Lung microvascular endothelial cell (primary cell): ENCODE data around the gene PKNOX1. TPM values are rescaled to one million over a fixed set of nuclear protein-coding genes. Genes with fewer than 3 reads are reported as not detected.
"Not testable (repeated sequence)": the region's sequence is repeated elsewhere in the genome, so short reads cannot be mapped to it uniquely, and the experiment has no call there.

Source experiments
- DNase-seq, 2 donors: peaks; one replicate each; pipeline versions ENCODE4 v3.0.0 to v3.0.0-alpha.2; 2010; ENCODE audit warnings: low read depth in 2 of 2
- total RNA-seq: library from RNA; depleted of rRNA; stranded (reverse); fragments of >200 nt; gene quantifications from 2 replicates; pipeline ENCODE4 v1.2.1, GENCODE V29; 2014

PKNOX1 gene
- total RNA-seq, 1 donor from 2014 or later, result 8.9 TPM

DNA sequence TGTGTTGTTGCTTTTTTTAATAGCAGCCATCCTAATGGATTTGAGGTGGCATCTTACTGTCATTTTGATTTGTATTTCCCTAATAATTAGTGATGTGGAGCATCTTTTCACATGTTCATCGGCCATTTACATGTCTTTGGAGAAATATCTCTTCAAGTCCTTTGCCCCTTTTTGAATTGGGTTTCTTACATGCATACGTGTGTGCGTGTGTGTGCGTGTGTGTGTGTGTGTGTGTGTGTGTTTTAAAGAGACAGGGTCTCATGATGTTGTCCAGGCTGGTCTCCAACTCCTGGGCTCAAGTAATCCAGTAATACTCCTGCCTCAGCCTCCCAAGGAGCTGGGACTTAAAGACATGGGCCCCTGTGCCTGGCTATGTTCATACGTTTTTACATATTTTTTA, 9.5 kb downstream of the PKNOX1 start:
- no peak for DNase-seq

DNA sequence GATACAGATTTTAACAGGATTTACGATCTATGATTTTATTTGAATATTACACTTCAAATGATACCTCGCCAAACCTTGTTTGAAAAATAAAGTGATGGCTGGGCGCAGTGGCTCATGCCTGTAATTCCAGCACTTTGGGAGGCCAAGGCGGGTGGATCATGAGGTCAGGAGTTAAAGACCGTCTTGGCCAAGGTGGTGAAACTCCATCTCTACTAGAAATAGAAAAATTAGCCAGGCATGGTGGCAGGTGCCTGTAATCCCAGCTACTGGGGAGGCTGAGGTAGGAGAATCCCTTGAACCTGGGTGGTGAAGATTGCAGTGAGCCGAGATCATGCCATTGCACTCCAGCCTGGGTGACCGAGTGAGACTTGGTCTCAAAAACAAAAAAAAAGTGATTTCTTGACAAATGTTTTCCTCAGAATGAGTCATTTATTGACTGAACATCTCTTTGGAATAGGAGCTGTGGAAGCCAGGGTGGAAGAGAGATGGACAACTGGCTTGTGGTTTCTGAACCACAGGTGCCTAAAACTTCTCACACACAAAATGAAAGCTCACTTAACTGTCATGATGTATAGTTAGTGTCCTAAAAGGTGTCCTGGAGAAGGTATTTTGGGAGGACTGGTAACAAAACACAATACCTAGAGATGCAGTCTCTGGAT, 11.9 kb downstream of the PKNOX1 start:
- DNase-seq, result peak in 1 of 2 donors; percentile 19

DNA sequence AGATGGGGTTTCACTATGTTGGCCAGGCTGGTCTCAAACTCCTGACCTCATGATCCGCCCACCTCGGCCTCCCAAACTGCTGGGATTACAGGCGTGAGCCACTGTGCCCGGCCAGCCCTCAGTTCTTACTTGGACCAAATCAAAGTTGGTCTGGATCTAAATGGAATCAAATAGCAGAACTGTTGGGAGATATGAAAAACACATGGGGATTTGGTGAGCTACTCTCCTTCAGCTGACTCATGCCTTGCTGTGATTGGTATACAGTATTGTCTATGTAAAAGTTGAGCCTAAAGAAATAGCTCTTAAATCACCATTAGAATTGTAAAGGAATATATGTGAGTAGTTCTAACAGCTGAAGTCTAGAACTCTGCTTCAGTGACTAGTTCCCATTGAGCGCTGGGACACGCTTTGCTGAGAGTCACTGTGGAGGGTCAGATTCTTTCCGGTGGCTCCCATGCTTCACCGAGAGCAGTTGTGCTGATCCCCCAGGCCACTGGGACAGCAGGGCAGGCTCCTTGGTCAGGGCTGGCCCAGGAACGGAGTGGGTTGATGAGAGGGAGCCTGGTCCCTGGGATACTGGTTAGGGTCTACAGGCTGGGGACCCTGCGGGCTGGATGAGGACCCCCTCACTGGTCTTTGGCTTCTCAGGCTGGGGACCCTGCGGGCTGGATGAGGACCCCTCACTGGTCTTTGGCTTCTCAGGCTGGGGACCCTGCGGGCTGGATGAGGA, 14.0 kb downstream of the PKNOX1 start:
- DNase-seq, result no peak

DNA sequence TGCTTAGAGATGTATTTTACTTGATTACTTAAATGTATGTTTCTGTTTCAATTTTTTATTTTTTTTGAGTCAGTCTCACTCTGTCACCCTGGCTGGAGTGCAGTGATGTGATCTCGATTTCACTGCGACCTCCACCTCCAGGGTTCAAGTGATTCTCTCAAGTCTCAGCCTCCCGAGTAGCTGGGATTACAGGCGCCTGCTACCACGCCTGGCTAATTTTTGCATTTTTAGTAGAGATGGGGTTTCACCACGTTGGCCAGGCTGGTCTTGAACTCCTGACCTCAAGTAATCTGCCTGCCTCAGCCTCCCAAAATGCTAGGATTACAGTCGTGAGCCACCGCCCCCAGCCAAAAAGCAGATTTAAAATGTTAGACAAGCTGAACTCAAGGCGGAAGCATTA, 15.0 kb downstream of the PKNOX1 start:
- not testable (repeated sequence) for DNase-seq

DNA sequence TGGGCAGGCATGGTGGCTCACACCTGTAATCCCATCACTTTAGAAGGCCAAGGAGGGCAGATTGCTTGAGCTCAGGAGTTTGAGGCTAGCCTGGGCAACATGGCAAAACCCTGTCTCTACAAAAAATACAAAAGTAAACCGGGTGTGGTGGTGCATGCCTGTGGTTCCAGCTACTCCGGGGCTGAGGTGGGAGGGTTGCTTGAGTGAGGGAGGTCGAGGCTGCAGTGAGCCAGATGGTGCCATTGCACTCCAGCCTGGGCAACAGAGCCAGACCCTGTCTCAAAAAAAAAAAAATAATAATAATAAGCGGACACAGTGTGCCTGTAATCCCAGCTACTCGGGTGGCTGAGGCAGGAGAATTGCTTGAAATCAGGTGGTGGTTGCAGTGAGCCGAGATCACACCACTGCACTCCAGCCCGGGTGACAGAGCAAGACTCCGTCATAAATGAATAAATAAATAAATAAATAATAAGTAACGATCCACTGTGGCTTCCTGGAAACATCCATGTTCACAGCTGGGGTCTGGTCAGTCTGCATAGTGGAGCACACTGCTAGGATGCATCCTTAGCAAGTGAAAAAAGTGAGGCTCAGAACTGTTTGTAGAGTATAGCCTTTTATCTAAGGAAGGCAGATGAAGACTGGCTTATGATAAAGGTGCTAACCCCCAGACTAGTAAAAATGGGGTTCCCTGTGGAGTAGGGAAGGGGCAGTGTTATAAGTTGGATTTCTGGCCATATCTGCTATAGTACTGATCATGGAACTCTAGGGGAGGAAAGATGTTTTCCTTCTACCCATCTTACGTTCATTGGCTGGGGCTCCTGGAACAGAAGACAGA, 15.7 kb downstream of the PKNOX1 start:
- DNase-seq, result no peak

DNA sequence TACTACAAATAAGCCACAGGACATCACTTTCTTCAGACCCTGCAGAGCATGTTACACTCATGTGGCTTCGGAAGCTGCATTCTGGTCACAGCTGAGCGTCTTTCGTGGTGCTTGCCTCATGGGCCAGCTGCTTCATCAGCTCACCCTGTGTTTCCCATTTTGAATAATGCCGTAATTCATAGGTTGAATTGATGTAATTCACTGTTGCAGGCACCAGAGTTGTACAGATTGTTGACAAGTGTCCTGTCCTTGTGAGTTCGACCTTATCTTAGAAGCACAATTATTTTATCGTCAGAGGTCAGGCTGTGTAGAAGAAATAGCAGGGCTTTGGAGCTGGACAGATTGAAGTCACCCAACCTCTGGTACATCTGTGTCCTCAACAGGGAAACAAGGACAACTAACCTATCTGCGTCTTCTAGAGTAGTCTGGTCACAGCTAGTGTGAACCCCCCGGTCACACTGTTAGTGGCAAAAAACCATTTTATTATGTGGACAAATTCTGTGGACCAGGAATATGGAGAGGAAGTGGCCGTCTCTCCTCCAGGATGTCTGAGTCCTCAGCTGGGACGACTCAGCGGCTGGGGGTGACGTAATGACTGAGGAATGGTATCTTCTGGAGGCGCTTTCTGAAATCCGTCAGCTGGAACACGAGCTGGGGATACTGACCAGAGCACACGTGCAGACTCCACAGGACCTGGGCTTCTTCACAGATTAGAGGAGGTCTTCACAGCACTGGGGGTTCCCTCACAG, 17.8 kb downstream of the PKNOX1 start:
- DNase-seq, result peak in 1 of 2 donors; percentile 93

DNA sequence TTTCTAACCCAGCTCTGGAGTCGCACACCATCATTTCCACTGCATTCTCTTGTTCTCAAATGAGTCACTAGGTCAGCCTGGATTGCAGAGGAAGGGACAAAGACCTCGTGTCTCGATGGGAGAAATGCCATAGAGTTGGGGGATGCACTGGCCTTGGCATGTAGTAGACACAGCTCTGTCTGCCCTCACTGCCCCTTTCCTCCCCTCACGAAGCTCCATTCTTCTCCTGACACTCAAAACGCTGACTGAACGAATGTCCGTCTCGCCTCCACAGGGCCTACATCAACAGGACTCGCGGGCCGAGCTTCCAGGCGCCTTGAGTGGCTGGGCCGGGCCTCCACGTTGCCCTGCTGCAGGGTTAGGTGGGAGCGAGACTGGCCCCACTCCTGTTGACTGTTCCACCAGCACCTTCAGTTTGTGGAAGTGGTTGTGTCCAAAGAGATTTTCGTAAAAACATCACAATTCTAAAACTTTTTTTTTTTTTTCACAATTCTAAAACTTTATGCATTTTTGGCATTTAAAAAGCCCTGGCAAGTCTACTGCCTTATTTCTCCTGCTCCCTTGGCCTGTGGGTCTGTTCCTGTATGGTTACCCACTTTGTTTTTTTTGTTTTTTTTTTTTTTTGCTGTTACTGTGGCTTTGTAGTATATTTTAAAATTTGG, 18.8 kb downstream of the PKNOX1 start:
- peak in 1 of 2 donors; percentile 48 for DNase-seq

DNA sequence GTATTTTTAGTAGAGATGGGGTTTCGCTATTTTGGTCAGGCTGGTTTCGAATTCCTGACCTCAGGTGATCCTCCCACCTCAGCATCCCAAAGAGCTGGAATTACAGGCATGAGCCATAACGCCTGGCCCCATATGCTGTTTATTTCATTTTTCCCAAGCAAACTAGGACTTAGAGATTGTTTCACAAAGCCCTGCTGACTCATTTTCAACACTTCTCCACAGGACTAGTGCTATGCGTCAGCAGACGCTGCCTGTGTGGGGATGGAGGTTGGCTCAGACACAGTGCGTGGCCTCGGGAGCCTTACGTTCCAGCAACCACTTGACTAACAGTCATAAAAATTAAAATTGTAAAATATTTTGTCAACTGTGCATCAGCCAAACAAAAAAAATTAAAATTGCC, 22.7 kb downstream of the PKNOX1 start:
- DNase-seq, result peak in 1 of 2 donors; percentile 64

DNA sequence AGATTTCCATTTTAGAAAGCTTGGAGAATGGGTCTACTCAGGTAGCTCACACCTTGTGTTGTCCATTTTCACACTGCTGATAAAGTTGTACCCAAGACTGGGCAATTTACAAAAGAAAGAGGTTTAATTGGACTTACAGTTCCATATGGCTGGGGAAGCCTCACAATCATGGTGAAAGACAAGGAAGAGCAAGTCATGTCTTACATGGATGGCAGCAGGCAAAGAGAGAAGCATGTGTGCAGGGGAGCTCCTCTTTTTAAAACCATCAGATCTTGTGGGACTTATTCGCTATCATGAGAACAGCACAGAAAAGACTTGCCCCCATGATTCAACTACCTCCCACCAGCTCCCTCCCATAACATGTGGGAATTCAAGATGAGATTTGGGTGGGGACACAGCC, 23.6 kb downstream of the PKNOX1 start:
- DNase-seq, result not testable (repeated sequence)

DNA sequence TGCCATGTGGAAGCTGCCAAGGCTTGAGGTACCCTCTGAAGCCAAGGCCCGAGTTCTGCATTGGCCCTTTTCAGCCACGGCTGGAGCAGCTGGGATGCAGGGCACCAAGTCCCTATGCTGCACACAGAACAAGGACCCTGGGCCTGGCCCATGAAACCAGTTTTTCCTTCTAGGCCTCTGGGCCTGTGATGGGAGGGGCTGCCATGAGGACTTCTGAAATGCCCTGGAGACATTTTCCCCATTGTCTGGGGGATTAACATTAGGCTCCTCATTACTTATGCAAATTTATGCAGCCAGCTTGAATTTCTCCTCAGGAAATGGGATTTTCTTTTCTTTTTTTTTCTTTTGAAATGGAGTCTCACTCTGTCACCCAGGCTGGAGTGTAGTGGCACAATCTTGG, 24.8 kb downstream of the PKNOX1 start:
- not testable (repeated sequence) for DNase-seq

DNA sequence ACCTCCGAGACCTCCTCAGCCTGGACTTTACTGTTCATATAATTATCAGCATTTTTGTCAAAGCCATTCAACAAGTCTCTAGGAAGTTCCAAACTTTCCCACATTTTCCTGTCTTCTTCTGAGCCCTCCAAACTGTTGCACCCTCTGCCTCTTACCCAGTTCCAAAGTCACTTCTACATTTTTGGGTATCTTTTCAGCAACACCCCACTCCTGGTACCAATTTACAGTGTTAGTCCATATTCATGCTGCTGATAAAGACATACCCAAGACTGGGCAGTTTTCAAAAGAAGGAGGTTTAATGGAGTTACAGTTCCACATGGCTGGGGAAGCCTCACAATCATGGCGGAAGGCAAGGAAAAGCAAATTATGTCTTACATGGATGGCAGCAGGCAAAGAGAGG, 25.7 kb downstream of the PKNOX1 start:
- not testable (repeated sequence) for DNase-seq

DNA sequence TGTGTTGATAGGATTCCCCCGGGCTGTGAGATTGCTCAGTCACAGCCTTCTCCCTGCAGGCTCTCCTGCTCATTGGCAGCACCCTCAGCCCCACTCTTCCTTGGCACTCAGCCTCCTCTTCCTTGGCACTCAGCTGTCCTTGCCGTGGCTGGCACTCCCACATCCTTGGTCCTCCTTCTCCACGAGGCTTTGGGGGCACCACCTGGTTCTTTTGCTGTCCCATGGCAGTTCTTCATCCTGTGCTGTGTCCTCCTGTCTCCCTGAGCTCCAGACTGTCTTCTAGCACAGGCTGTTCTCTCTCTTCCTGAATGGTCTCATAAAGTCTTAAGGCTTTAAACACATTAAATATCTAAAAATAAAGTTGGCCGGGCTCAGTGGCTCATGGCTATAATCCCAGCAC, 27.0 kb downstream of the PKNOX1 start:
- no peak for DNase-seq

DNA sequence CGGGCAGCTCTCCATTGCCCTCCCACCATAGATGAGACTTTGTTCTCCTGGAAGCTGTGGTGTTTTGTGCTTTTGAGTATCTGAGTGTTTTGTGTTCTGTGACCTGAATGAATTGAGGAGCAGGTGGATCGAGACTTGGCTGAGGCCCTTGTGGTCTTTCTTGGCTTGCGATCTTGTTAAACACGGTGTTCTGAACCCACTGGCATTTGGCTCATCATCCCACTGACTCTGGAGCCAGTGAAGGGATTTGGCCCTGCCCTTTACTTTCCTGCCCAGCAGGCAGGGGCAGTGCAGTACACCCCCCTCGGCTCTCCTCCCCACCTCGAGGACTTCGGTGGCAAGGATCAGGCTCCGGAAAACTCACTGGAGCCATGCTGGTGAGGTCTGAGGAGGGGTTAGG, 30.6 kb downstream of the PKNOX1 start:
- no peak for DNase-seq

DNA sequence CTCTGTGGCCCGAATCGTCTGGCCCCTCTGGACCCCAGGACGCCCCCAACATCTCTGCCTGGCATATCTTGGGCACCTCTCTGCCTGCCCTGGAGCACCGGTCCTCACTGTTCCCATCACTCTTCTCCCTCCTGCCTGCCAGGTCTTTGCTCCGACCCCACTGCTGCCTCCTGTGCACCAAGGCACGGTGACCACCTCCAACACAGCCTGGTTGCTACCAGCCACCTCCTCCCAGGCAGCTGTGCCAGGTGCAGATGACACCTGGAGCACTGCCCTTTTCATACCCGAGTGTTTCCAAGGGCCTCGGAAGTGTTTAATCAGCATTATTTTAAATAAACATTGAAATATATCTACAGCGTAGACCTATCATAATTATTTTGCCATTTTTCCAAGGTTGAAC, 31.3 kb downstream of the PKNOX1 start:
- no peak for DNase-seq

DNA sequence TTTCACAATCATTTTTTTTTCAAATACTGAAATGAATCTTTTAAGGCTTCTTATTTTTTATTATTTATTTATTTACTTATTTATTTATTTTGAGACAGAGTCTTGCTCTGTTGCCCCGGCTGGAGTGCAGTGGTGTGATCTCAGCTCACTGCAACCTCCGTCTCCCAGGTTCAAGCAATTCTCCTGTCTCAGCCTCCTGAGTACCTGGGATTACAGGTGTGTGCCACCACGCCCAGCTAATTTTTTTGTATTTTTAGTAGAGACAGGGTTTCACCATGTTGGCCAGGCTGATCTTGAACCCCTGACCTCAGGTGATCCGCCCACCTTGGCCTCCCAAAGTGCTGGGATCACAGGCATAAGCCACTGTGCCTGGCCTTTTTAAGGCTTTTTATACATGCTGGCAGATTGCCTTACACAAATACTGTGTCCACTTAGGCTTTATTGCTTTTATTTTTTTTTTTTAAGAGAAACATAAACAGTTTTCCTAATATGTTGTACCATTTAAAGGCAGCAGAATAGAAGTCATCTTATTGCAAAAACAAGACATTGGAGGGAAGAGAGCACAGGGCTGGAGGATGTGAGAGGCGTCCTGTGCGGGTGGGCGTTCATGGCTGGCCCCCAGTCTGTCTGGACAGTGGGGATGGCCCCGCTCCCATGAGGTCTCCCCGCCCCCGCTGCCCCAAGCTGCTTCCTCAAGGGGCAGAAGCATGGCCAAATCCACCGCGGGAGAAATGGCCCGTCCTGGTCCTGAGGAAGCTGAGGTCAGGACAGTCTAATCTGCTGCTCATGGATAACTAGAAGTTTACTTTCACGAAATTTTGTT, 31.9 kb downstream of the PKNOX1 start:
- not testable (repeated sequence) for DNase-seq

DNA sequence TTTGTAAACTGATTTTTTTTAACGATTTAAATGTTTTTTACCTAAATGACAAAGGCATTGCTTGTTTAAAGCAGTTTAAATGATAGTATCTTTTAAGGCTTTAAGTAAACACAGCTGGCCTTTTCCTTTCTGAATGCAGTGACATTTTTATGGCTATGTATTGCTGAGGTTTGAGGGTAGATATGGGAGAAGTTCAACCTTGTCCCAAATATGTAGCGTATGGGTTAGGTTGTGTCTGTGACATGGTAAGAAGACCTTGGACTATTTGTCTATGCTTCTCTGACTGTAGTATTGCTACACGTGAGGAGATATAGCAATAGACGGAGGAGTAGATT, 32.5 kb downstream of the PKNOX1 start:
- no peak for DNase-seq

DNA sequence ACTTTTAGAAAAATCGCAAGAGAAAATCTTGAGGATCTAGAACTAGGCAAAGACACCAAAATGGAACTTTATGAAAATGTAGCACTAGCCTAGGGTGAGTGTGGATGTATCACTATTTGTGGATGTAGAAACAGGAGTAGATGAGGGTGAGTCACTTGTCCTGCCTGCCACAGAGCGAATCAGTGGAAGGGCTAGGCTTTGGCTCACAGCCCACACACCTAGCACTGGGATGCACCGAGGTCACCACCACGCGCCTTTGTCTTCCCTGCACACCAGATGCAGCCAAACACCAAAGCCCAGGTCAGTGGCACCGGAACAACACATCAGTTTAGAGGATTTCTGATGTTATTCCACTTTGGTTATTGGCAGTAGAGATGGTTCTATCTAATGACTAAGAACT, 38.2 kb downstream of the PKNOX1 start:
- DNase-seq, result peak; percentile 25 to 95

DNA sequence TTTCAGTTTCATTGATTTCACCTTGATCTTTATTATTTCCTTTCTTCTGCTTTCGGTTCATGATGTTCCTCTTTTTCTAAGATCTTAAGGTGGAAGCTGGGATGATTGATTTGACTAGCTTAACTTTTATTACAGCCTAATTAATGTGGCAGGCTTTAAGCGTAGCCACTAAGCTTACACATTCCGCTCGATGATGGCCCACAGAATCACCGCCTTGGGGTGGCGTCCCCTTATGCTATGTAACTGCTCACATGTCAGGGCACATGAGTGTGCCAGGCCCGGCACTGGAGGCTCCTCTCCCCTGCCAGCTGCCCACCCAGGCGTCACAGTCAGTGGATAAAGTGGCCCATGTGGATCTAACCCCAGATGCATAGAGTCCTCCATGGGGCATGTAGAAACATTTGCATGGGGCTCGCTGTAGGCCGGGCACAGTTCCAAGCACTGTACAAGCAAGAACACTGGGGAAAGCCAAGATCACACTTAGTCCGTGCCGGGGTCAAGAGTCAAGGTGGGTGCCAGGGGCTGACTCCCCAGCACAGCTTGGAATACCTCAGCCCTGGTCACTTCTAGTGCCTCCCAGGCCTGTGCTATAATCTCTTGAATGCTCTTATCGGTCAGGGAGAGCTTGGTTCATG, 41.7 kb downstream of the PKNOX1 start:
- no peak for DNase-seq

DNA sequence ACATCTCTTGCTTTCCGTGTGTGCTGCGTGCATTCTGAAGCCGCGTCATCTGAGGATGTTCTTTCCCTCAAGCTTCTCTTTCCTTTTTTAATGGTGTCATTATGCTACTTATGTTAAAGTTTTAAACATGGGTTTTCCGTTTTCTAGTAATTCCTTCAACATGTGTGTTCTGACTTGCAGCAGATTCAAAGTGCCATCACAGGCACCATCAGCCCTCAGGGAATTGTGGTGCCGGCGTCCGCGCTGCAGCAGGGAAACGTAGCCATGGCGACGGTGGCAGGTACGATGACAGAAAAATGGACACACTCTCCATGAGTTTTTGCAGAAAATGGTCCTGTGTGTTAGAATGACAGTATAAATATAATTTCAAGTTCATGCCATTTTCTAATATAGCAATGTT, 42.4 kb downstream of the PKNOX1 start:
- no peak for DNase-seq

DNA sequence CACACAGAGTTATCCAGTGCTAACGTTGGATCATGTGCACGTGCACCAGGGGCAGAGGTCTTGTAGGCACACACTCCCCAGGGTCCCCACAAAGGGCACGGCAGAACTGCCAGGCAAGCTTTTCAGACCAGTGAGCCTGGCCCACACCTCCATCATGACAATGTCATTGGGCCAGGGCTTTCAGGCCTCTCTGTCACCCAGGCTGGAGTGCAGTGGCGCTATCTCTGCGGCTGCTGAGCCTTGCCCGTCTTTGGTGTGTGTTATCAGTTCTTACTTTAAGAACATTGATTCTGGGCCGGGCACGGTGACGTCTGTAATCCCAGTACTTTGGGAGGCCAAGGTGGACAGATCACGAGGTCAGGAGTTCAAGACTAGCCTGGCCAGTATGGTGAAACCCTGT, 44.2 kb downstream of the PKNOX1 start:
- DNase-seq, result no peak
